CD8-positive, alpha-beta memory T cell (primary cell): ENCODE results near the gene TEAD4. TPM values are rescaled to one million over a fixed set of nuclear protein-coding genes. Genes with fewer than 3 reads are reported as not detected.
A peak's percentile ranks its signal among the peaks of the same experiment; 100 is the strongest.

Source experiments
- CTCF ChIA-PET: fragments of 350-600 bp; sonication (Branson Sonifier 250); formaldehyde crosslinking; loops from one replicate; lab custom pipeline; 2021; ENCODE audit warnings: antibody characterized with exemption; lab: Charles Lee
- POLR2A ChIA-PET: fragments of 350-600 bp; sonication (Branson Sonifier 250); formaldehyde crosslinking; loops from one replicate; lab custom pipeline; 2021; ENCODE audit warnings: antibody characterized with exemption; lab: Charles Lee
- DNase-seq, 5 donors: peaks; one replicate each; pipeline versions ENCODE4 v3.0.0 to v3.0.0-alpha.2; 2020 to 2022; ENCODE audit warnings: mixed read lengths in 1 of 5
- H3K27ac ChIP-seq: one replicate; pipeline ENCODE4 v1.7.0; 2013; ENCODE audit warnings: low read depth, mild to moderate bottlenecking, low read length, moderate library complexity
- H3K27me3 ChIP-seq: 2 replicates; pipeline ENCODE4 v1.7.0; 2013; ENCODE audit warnings: low read length, mild to moderate bottlenecking; ENCODE audit not compliant: insufficient read depth, poor library complexity, severe bottlenecking
- H3K36me3 ChIP-seq: 2 replicates; pipeline ENCODE4 v1.7.0; 2013; ENCODE audit warnings: mild to moderate bottlenecking, low read length, moderate library complexity; ENCODE audit not compliant: insufficient read depth
- H3K4me1 ChIP-seq: 2 replicates; pipeline ENCODE4 v1.7.0; 2013; ENCODE audit warnings: mild to moderate bottlenecking, low read length, moderate library complexity; ENCODE audit not compliant: insufficient read depth
- H3K4me3 ChIP-seq: 2 replicates; pipeline ENCODE4 v1.7.0; 2013; ENCODE audit warnings: mild to moderate bottlenecking, low read length
- H3K9me3 ChIP-seq: 2 replicates; pipeline ENCODE4 v1.7.0; 2013; ENCODE audit warnings: mild to moderate bottlenecking, low read length
- H3K27ac Mint-ChIP-seq, 8 donors: one replicate each; pipeline ENCODE4 v1.8.0; 2020 to 2021; ENCODE audit warnings: mixed read lengths in 8 of 8, mild to moderate bottlenecking in 6 of 8, inconsistent platforms in 3 of 8, moderate library complexity in 3 of 8
- H3K27me3 Mint-ChIP-seq, 2 donors: one replicate each; pipeline ENCODE4 v1.8.0; 2020 to 2021; ENCODE audit warnings: mixed read lengths in 2 of 2, mild to moderate bottlenecking in 1 of 2, moderate library complexity in 1 of 2
- H3K36me3 Mint-ChIP-seq, 3 donors: one replicate each; pipeline ENCODE4 v1.8.0; 2020 to 2021; ENCODE audit warnings: mixed read lengths in 3 of 3, inconsistent platforms in 1 of 3, mild to moderate bottlenecking in 1 of 3
- H3K4me1 Mint-ChIP-seq, 3 donors: one replicate each; pipeline ENCODE4 v1.8.0; 2020 to 2021; ENCODE audit warnings: mixed read lengths in 3 of 3, inconsistent platforms in 1 of 3, mild to moderate bottlenecking in 1 of 3
- H3K4me3 Mint-ChIP-seq, 7 donors: one replicate each; pipeline ENCODE4 v1.8.0; 2020 to 2021; ENCODE audit warnings: mixed read lengths in 7 of 7, mild to moderate bottlenecking in 6 of 7, moderate library complexity in 4 of 7, inconsistent platforms in 2 of 7
- H3K9me3 Mint-ChIP-seq, 5 donors: one replicate each; pipeline ENCODE4 v1.8.0; 2020 to 2022; ENCODE audit warnings: mixed read lengths in 5 of 5, mild to moderate bottlenecking in 3 of 5, moderate library complexity in 2 of 5, inconsistent platforms in 1 of 5
- polyA plus RNA-seq: library from polyadenylated mRNA; unstranded; fragments of 300-500 nt; fragmentation: Illumina TruSeq; gene quantifications from one replicate; pipeline ENCODE4 v1.2.3, GENCODE V29; 2021
- total RNA-seq, 2 experiments: library from RNA; stranded (reverse); gene quantifications; one replicate each; pipeline ENCODE4 v1.2.3, GENCODE V29; 2021

Gene TEAD4
- total and polyA plus RNA-seq, 3 experiments from 2014 or later: 1.7 to 2.1 TPM; not detected in 1

- H3K27me3 ChIP-seq: peaks cover 4% of the 10 kb centered on the region
- H3K27ac ChIP-seq: no peak overlapping the region
- no peaks in the 10 kb centered on the region for H3K4me1 ChIP-seq
- ChIA-PET POLR2A (no interaction called here), CTCF (no interaction called here)
- Mint-ChIP-seq H3K27ac (no peak overlapping the region), H3K36me3 (no peaks in the 10 kb centered on the region), H3K4me3 (no peak overlapping the region), H3K27me3 (peaks cover 37 to 55% of the 10 kb centered on the region in 2 donors), H3K4me1 (peaks cover 8 to 23% (median 15%) of the 10 kb centered on the region in 3 donors), H3K9me3 (peaks cover 0 to 2% (median 0%) of the 10 kb centered on the region in 5 donors)
- H3K9me3 ChIP-seq: no peaks in the 10 kb centered on the region
- H3K4me3 ChIP-seq: no peak overlapping the region
- DNase-seq: no peak
- H3K36me3 ChIP-seq: no peaks in the 10 kb centered on the region
Measured at GRCh38 chr12:2961705-2962104, 2.5 kb downstream of the TEAD4 start.

GRCh38 chr12:2963154-2963759, 4.1 kb downstream of the TEAD4 start:
- H3K27ac ChIP-seq: no peak overlapping the region
- H3K4me1 Mint-ChIP-seq: peaks cover 8 to 18% (median 15%) of the 10 kb centered on the region in 3 donors
- DNase-seq: no peak
- no peaks in the 10 kb centered on the region for H3K9me3 ChIP-seq
- H3K4me3 Mint-ChIP-seq: no peak overlapping the region
- H3K36me3 Mint-ChIP-seq: no peaks in the 10 kb centered on the region
- H3K27me3 Mint-ChIP-seq: peaks cover 26 to 43% of the 10 kb centered on the region in 2 donors
- POLR2A ChIA-PET: no interaction called here
- no peak overlapping the region for H3K4me3 ChIP-seq
- H3K27me3 ChIP-seq: peaks cover 4% of the 10 kb centered on the region
- H3K36me3 ChIP-seq: no peaks in the 10 kb centered on the region
- no peak overlapping the region for H3K27ac Mint-ChIP-seq
- H3K9me3 Mint-ChIP-seq: peaks cover 0 to 2% (median 0%) of the 10 kb centered on the region in 5 donors
- CTCF ChIA-PET: no interaction called here
- no peaks in the 10 kb centered on the region for H3K4me1 ChIP-seq

- H3K4me3 Mint-ChIP-seq: no peak overlapping the region
- H3K9me3 Mint-ChIP-seq: peaks cover 0 to 1% (median 0%) of the 10 kb centered on the region in 5 donors
- H3K27ac ChIP-seq: no peak overlapping the region
- peaks cover 22 to 38% of the 10 kb centered on the region in 2 donors for H3K27me3 Mint-ChIP-seq
- no peaks in the 10 kb centered on the region for H3K36me3 ChIP-seq
- H3K9me3 ChIP-seq: no peaks in the 10 kb centered on the region
- no peak for DNase-seq
- H3K27ac Mint-ChIP-seq: no peak overlapping the region
- H3K4me1 Mint-ChIP-seq: peaks cover 5 to 13% (median 11%) of the 10 kb centered on the region in 3 donors
- no peaks in the 10 kb centered on the region for H3K4me1 ChIP-seq
- no peaks in the 10 kb centered on the region for H3K36me3 Mint-ChIP-seq
- H3K4me3 ChIP-seq: no peak overlapping the region
- H3K27me3 ChIP-seq: peaks cover 4% of the 10 kb centered on the region
- ChIA-PET CTCF (no interaction called here), POLR2A (no interaction called here)
Measured at GRCh38 chr12:2963760-2964292, 4.6 kb downstream of the TEAD4 start.

- Mint-ChIP-seq H3K9me3 (peaks cover 0 to 1% (median 0%) of the 10 kb centered on the region in 5 donors), H3K36me3 (no peaks in the 10 kb centered on the region), H3K27me3 (peaks cover 9 to 21% of the 10 kb centered on the region in 2 donors), H3K27ac (no peak overlapping the region), H3K4me3 (no peak overlapping the region), H3K4me1 (no peaks in the 10 kb centered on the region)
- H3K9me3 ChIP-seq: no peaks in the 10 kb centered on the region
- no peaks in the 10 kb centered on the region for H3K4me1 ChIP-seq
- no peak overlapping the region for H3K27ac ChIP-seq
- no peak overlapping the region for H3K4me3 ChIP-seq
- ChIA-PET CTCF (interaction anchor here (1.5 kb wide), 1 partner anchor 333 kb away, joined by 4 read pairs; no protein-coding TSS in a partner anchor), POLR2A (interaction anchor here (0.6 kb wide), 1 partner anchor 13 kb away, joined by 3 read pairs; no protein-coding TSS in a partner anchor)
- H3K36me3 ChIP-seq: no peaks in the 10 kb centered on the region
- DNase-seq: no peak
- no peaks in the 10 kb centered on the region for H3K27me3 ChIP-seq
Measured at GRCh38 chr12:2967651-2968050, 8.5 kb downstream of the TEAD4 start.

- POLR2A ChIA-PET: no interaction called here
- DNase-seq: no peak
- Mint-ChIP-seq H3K36me3 (no peaks in the 10 kb centered on the region), H3K4me3 (no peak overlapping the region), H3K4me1 (no peaks in the 10 kb centered on the region), H3K27ac (no peak overlapping the region), H3K9me3 (no peaks in the 10 kb centered on the region), H3K27me3 (peaks cover 1 to 17% of the 10 kb centered on the region in 2 donors)
- H3K4me3 ChIP-seq: no peak overlapping the region
- H3K27ac ChIP-seq: no peak overlapping the region
- CTCF ChIA-PET: no interaction called here
- no peaks in the 10 kb centered on the region for H3K36me3 ChIP-seq
- no peaks in the 10 kb centered on the region for H3K4me1 ChIP-seq
- no peaks in the 10 kb centered on the region for H3K27me3 ChIP-seq
- no peaks in the 10 kb centered on the region for H3K9me3 ChIP-seq
Measured at GRCh38 chr12:2970744-2971143, 11.5 kb downstream of the TEAD4 start.

- Histone ChIP-seq H3K27ac (no peak overlapping the region), H3K9me3 (no peaks in the 10 kb centered on the region), H3K36me3 (no peaks in the 10 kb centered on the region), H3K27me3 (no peaks in the 10 kb centered on the region), H3K4me1 (no peaks in the 10 kb centered on the region), H3K4me3 (no peak overlapping the region)
- H3K36me3 Mint-ChIP-seq: no peaks in the 10 kb centered on the region
- H3K27ac Mint-ChIP-seq: no peak overlapping the region
- peak in 1 of 5 donors; percentile 44 for DNase-seq
- no peaks in the 10 kb centered on the region for H3K9me3 Mint-ChIP-seq
- ChIA-PET POLR2A (no interaction called here), CTCF (interaction anchor here (1.1 kb wide), 1 partner anchor 13 kb away, joined by 3 read pairs; no protein-coding TSS in a partner anchor)
- no peak overlapping the region for H3K4me3 Mint-ChIP-seq
- H3K4me1 Mint-ChIP-seq: no peaks in the 10 kb centered on the region
- peaks cover 1 to 12% of the 10 kb centered on the region in 2 donors for H3K27me3 Mint-ChIP-seq
Measured at GRCh38 chr12:2973566-2973965, 14.4 kb downstream of the TEAD4 start.

GRCh38 chr12:2974560-2974971, 15.4 kb downstream of the TEAD4 start:
- no peaks in the 10 kb centered on the region for H3K36me3 Mint-ChIP-seq

DNA sequence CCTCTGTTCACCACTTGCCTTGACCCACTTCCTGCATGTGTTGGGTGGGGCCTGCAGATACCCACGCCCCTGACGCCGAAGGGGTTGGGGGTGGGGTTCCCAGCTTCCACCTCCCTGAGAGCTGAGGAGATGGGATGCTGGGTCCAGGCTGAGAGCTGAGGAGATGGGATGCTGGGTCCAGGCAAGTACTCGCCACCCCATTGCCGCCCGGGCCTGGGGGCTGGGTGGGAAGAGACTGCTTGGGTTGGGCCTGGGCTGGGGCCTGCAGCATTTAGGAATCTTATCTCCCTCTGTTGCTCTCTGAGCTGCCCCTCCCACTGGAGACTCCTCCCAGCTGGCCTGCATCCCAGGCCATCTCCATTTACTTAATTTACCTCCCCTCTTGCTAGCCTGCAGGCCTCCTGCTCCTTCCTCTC, 17.4 kb downstream of the TEAD4 start:
- no peak overlapping the region for H3K4me3 ChIP-seq
- CTCF ChIA-PET: no interaction called here
- H3K36me3 ChIP-seq: no peaks in the 10 kb centered on the region
- peak in 1 of 5 donors; percentile 30 for DNase-seq
- H3K27ac ChIP-seq: no peak overlapping the region
- Mint-ChIP-seq H3K27me3 (peaks cover 0 to 11% of the 10 kb centered on the region in 2 donors), H3K9me3 (no peaks in the 10 kb centered on the region), H3K36me3 (no peaks in the 10 kb centered on the region), H3K4me1 (no peaks in the 10 kb centered on the region), H3K27ac (no peak overlapping the region), H3K4me3 (no peak overlapping the region)
- POLR2A ChIA-PET: no interaction called here
- no peaks in the 10 kb centered on the region for H3K9me3 ChIP-seq
- H3K4me1 ChIP-seq: no peaks in the 10 kb centered on the region
- no peaks in the 10 kb centered on the region for H3K27me3 ChIP-seq

More at GRCh38 chr12:2974560-2974971, 15.4 kb downstream of the TEAD4 start:
- H3K9me3 Mint-ChIP-seq: no peaks in the 10 kb centered on the region
- POLR2A ChIA-PET: no interaction called here
- DNase-seq: peak in 1 of 5 donors; percentile 26
- CTCF ChIA-PET: no interaction called here
- no peak overlapping the region for H3K27ac Mint-ChIP-seq
- Histone ChIP-seq H3K9me3 (no peaks in the 10 kb centered on the region), H3K36me3 (no peaks in the 10 kb centered on the region), H3K27ac (no peak overlapping the region), H3K27me3 (no peaks in the 10 kb centered on the region), H3K4me3 (no peak overlapping the region), H3K4me1 (no peaks in the 10 kb centered on the region)
- H3K4me3 Mint-ChIP-seq: no peak overlapping the region
- peaks cover 1 to 13% of the 10 kb centered on the region in 2 donors for H3K27me3 Mint-ChIP-seq
- H3K4me1 Mint-ChIP-seq: no peaks in the 10 kb centered on the region
